Left ventricle myocardium superior (tissue), 1 donor: ENCODE results near the gene COQ4. TPM values are rescaled to one million over a fixed set of nuclear protein-coding genes. Genes with fewer than 3 reads are reported as not detected.
"Not testable (repeated sequence)": the region's sequence is repeated elsewhere in the genome, so short reads cannot be mapped to it uniquely, and the experiment has no call there.

Source experiments
- ATAC-seq: fragments of 200-7000 bp; cut with Tn5 transposase; one replicate; pipeline ENCODE4 v1.9.1; 2020; ENCODE audit warnings: mild to moderate bottlenecking, moderate library complexity
- DNase-seq: peaks from one replicate; pipeline ENCODE4 v3.0.0-alpha.2; 2020
- intact Hi-C: fragments of 100-400 bp; cut with micrococcal nuclease; formaldehyde crosslinking; loops from one replicate; pipeline ENCODE4 v1.11.0; 2022
- total RNA-seq: library from RNA; stranded (reverse); fragmentation: NEBNext Ultra II Directional; extraction: Animal tissue kit (Norgen Biotek cat#: 25700); gene quantifications from one replicate; pipeline ENCODE4 v1.2.1, GENCODE V29; 2021
- donor health status: DM: no; HTN: yes; CAD: no; lungs with severe emphysema.

COQ4 gene
- total RNA-seq, 1 donor from 2014 or later = 30.7 TPM

GRCh38 chr9:128338852-128339614 lies 16.4 kb downstream of the COQ4 start:
- DNase-seq, intact Hi-C loops, ATAC-seq: not testable (repeated sequence)

DNA sequence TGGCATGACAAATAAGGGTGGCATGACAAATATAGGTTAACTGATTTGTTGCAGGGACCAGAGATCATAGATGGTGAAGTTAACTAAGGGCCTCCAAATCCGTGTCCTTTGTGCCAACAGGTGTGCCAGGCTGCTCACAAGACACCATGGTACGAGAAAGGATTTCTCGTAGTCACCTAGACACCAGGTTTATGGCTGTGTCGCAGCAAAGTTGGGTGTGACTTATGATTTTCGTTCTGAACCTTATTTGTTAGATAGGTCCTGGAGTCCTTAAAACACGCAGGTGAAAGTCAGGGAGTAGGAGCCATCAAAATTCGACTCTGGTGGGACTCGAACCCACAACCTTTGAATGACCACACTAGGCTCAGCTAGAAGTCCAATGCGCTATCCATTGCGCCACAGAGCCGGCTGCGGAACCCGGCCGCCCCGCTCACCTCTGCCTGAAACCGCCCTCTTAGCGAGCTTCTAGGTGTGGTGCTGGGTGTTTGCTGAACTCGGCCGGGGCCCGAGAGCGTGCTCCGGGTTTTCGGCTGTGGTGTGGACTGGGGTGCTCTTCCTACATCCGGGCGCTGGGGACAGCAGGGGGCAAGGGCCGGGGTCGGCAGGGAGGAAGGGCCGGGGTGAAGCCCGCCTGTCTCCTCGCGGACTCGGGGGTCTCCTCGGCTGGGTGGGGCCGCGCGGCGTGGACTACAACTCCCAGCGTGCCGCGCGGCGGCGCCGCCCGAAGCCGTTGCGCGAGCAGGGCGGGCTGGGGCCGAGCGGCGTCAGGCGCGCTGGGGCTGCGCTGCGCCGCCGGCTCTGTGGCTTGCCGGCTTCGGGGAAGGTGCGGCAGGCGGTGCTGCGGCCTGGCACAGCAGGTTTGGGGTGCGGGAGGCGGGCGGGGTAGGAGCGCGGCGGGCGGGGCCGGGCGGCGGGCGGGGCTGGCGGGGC lies 17.4 kb downstream of the COQ4 start, which contains the start of gene SLC27A4:
Gene SLC27A4 (plus strand): TSS at position 767 of the 930 bp plus-strand sequence. CDS start 2,606 bp downstream, outside the sequence.
- intact Hi-C loops = no loop called here
- DNase-seq (peak; percentile 88), ATAC-seq (peak; percentile 92)

DNA sequence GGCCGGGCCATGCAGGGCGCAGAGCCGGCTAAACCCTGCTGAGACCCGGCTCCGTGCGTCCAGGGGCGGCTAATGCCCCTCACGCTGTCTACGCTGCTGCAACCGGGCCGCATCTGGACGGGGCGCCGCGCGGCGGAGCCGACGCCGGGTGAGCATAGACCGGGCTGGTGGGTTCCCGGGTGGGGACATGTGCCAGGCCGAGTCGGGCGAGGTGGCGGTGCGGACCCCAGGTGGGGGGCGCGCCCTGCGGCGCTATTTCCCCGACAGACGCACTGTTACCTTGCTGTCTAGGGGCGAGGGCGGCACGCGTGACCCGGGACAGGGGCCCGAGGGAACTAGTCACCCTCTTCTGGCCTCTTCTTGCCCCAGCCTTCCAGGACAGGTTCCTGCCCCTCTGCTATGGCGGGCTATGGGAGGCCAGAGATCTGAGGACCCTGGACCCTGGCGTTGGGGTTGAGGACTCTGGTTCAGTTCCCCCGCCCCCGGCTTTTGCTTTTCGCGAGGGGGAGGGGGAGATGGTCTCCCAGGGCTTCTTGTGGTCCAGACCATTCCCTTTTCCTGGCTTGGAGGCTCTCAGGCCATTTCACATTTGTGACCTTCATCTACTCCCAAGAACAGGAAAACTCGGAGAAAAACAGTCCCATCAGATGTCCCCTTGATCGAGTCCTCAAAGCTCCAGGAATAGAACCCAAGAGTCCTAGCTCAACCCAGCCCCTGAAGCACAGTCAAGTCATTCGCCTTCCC lies 18.2 kb downstream of the COQ4 start:
- DNase-seq = no peak
- intact Hi-C loops = no loop called here
- peak; percentile 23 for ATAC-seq

DNA sequence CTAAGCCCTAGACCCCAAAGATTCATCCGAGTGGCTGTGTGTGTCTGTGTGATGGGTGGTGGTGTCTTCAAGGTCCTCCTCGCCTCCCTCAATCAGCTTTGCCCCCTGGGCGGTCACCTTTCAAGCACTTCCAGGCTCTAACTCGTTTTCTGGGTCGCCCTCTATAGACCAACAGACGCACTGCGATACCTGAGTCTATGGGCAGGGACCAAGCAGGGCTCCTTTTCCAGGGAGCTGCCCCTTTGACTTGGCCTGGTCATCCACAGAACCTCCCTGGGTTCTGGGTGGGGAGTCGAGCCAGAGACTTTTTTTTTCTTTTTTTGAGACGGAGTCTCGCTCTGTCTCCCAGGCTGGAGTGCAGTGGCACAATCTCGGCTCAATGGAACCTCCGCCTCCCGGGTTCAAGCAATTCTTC lies 18.8 kb downstream of the COQ4 start:
- peak; percentile 78 for ATAC-seq
- intact Hi-C loops = no loop called here
- peak; percentile 54 for DNase-seq

DNA sequence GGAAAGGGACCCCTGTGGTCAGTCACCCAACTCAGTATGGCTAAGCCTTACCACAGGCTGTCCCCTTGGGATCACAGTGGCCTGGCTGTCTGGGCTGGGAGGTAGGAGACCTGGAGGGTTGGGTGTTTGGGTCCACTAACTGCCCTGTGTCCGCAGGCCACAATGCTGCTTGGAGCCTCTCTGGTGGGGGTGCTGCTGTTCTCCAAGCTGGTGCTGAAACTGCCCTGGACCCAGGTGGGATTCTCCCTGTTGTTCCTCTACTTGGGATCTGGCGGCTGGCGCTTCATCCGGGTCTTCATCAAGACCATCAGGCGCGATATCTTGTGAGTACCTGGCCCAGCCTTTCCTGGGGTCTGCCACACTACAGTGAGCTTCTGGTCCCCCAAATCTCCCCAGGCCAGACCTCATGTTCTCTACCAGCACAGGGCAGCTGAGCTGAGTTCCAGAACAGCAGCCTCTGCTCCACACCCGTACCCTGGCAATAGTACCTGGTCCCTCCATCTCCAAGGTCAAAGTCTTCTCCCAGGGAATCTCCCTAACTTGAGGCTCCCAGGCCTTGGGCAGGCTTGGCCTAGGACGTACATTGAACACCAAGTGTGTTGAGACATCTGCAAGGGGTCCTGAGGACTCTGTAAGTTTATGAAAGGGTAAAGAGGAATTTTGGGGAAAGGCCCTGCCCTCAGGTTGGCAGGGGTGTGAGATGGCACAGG lies 20.5 kb downstream of the COQ4 start:
- intact Hi-C loops = no loop called here
- ATAC-seq = no peak
- no peak for DNase-seq

DNA sequence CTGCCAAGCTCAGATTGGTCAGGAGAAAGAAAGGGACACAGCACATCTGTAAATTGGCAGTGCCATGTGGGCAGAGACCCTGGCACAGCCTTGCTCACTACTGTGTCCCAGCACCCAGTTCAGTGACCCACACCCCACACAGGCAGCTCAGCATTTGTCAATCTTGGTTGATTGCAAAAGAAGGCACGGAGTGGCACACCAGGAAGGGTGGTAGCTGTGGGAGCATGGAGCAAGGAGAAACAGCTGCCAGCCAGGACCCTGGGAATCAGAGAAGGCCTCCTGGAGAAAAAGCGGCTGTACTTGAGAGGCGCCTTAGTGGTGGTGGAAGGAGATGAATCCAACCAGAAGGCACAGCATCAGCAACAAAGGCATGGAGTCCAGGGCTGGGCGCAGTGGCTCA lies 21.2 kb downstream of the COQ4 start:
- intact Hi-C loops = no loop called here
- ATAC-seq = no peak

GRCh38 chr9:128344931-128345605 lies 22.4 kb downstream of the COQ4 start:
- intact Hi-C loops = no loop called here
- no peak for ATAC-seq
- no peak for DNase-seq

More for the DNA sequence above, 21.2 kb downstream of the COQ4 start:
- DNase-seq = no peak

DNA sequence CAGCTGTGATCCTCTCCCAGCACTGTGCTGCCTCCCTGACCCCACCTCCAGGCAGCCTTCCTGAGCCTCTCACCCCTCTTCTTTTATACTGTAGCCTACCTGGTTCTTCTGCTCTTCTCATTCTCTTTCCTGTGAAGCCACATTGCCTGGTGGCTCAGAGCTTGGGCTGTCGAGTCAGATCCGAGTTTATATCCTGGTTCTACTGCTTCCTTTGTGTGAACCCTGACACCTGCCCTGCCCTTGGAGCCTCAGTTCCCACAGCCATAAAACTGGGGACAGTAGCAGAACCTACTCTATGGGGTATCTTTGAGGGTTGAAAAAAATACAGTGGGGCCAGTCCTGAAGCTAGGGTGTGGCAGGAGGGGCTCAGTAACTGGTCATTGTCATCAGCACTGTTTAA lies 26.5 kb downstream of the COQ4 start:
- no peak for ATAC-seq
- no peak for DNase-seq
- intact Hi-C loops = no loop called here

DNA sequence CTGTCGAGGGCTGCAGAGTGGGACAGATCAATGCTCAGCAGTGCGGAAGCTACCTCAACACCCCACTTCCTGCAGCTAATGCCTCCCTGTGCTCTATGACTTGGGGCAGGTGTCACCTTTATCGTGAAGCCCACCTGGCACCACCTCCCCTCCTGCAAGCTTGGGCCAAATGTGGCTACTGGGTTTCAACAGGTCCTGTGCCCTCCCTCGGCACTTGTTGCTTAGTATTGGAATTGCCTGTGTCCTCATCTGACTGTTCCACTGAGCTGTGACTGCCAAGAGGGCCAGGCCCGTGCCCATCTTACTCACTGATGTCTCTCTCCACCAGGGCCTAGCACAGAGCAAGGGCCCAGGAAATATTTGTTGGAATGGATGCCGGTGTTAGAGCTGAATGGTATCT lies 27.1 kb downstream of the COQ4 start:
- ATAC-seq (no peak), DNase-seq (no peak)
- intact Hi-C loops = no loop called here

DNA sequence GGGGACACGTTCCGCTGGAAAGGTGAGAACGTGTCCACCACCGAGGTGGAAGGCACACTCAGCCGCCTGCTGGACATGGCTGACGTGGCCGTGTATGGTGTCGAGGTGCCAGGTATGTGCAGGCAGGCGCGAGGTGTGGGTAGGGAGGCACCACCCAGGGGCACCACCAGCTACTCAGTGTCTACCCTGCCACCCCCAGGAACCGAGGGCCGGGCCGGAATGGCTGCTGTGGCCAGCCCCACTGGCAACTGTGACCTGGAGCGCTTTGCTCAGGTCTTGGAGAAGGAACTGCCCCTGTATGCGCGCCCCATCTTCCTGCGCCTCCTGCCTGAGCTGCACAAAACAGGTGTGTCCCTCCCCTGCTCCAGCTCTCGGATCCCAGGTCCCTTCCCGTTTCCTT lies 32.8 kb downstream of the COQ4 start:
- DNase-seq (no peak), ATAC-seq (no peak)
- intact Hi-C loops = no loop called here

DNA sequence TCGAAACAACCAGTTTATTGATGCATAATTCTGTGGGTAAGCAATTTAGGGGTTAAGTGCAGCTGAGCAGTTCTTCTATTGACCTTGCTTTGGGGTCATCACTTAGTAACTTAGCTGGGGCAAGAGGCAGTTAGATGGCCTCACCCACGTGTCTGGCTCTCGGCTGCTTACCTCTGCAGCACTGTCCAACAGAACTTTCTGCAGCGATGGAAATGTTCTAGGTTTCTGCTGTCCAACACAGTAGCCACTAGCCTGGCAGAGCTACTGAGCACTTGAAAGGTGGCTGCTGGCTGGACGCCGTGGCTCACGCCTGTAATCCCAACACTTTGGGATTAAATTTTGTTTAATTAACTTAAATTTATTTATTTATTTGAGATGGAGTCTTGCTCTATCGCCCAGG lies 35.5 kb downstream of the COQ4 start:
- intact Hi-C loops = no loop called here
- ATAC-seq = no peak
- DNase-seq = no peak

GRCh38 chr9:128358861-128359260 lies 36.2 kb downstream of the COQ4 start:
- intact Hi-C loops = no loop called here

GRCh38 chr9:128360826-128361225 lies 38.2 kb downstream of the COQ4 start:
- intact Hi-C loops = loop anchor here (10.0 kb wide), 1 partner anchor 54 kb away; no protein-coding TSS in a partner anchor
- ATAC-seq = no peak
- no peak for DNase-seq

More at GRCh38 chr9:128358861-128359260, 36.2 kb downstream of the COQ4 start:
- DNase-seq = no peak
- no peak for ATAC-seq

DNA sequence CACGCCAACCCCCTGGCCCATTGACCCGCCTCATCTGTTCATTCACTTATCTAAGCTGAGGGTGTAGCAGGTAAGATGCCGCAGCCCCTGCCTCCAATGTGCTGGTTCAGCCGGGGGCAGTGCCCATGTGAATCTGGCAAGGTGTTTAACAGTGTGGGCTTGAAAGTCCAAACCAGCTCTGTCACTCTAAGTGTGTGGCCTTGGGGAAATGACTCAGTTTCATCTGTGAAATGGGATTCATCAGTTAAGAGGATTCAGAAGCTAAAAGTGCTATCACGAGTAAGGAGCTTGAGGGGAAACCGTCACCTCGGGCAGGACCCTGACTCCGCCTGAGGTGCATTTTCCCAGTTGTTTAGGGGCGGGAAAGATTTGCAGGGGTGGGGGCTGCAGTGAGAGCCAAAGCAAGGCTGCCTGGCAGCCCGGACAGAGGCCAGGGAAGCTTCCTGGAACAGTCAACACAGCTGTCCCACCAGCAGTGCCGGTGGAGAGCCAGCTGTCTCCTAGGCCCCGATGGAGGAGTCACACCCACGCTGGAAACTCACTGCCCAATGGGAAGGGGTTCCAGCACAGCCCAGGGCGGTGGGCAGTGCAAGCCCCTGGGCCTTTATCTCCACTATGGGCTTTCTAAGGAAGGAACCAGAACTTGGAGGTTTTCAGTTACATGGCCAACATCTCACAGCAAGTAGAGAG lies 38.8 kb downstream of the COQ4 start:
- DNase-seq = no peak
- intact Hi-C loops = loop anchor here (10.0 kb wide), 1 partner anchor 53 kb away; no protein-coding TSS in a partner anchor

DNA sequence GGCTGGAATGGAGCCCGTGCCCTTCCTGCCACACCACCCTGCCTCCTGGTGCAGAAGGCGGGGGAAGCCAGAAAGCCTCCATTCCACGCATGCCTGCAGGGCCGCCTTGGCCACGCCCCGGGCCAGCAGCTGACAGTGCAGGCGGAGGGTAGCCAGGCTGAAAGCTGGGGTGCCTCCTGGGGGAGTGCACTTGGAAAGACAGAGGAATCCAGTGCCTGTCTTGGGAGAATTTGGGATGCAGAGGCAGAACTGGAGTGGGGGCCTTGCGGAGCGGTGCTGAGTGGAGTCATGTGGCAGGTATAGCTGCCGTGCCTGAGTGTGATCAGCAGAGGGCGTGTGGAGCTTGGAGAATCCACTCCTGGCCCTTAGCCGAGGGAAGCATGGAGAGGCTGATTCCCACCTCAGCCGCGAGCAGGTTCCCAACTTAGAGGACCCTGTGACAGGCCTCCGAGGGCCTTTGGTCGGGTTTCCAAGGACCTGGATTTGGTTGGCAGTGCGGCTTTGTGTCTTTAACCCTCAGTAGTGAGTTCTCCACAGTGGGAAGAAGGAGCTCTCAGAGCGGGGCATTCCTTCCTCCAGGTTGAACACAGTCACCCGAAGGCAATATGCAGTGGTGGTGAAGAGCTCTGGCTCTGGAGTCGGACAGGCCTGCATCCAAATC lies 39.5 kb downstream of the COQ4 start:
- DNase-seq = peak; percentile 86
- ATAC-seq = peak; percentile 93
- intact Hi-C loops = loop anchor here (10.0 kb wide), 1 partner anchor 53 kb away; no protein-coding TSS in a partner anchor

More for the DNA sequence above, 38.8 kb downstream of the COQ4 start:
- ATAC-seq = peak; percentile 19

DNA sequence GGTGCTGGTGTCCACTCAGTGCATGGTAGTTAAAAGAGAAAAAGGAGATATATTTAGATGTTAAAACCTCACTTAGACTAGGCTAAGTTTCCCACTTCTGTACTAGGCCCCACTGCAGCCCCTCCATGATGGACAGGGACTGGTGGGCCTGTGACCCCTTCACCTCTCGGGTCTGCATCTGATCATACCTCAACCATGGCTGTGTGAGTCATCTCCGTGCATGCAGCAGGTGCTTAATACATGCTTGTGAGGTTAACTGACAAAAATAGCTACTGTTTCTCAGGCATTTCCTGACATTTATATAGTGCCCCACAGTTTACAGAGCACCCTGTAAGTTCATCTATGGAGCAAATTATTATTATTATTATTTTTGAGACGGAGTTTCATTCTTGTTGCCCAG lies 40.1 kb downstream of the COQ4 start:
- DNase-seq (no peak), ATAC-seq (no peak)
- intact Hi-C loops = loop anchor here (10.0 kb wide), 1 partner anchor 52 kb away; no protein-coding TSS in a partner anchor

- DNase-seq (no peak), ATAC-seq (no peak)
- intact Hi-C loops = loop anchor here (10.0 kb wide), 1 partner anchor 49 kb away; no protein-coding TSS in a partner anchor
Measured at GRCh38 chr9:128365525-128365924, 42.9 kb downstream of the COQ4 start.
